Endodermal cell (in vitro differentiated cells): Measurements from ENCODE around the gene PGBD5. TPM values are rescaled to one million over a fixed set of nuclear protein-coding genes. Genes with fewer than 3 reads are reported as not detected.

Source experiments
- DNase-seq: peaks from one replicate; pipeline ENCODE4 v3.0.0-alpha.2; 2017
- H3K27ac ChIP-seq: 2 replicates; pipeline ENCODE4 v1.5.1; 2013; ENCODE audit warnings: mild to moderate bottlenecking, low read depth, low read length, moderate library complexity
- H3K27me3 ChIP-seq: 2 replicates; pipeline ENCODE4 v1.6.1; 2013; ENCODE audit warnings: mild to moderate bottlenecking, low read length, moderate library complexity; ENCODE audit not compliant: insufficient read depth, control insufficient read depth, poor library complexity, severe bottlenecking
- H3K36me3 ChIP-seq: 2 replicates; pipeline ENCODE4 v1.7.0; 2013; ENCODE audit warnings: mild to moderate bottlenecking, low read length, moderate library complexity; ENCODE audit not compliant: control insufficient read depth, insufficient read depth
- H3K4me1 ChIP-seq: one replicate; pipeline ENCODE4 v1.7.0; 2013; ENCODE audit warnings: low read length; ENCODE audit not compliant: control insufficient read depth, insufficient read depth
- H3K4me3 ChIP-seq: 2 replicates; pipeline ENCODE4 v1.5.1; 2013; ENCODE audit warnings: mild to moderate bottlenecking, low read length, moderate library complexity
- H3K9ac ChIP-seq: 2 replicates; pipeline ENCODE4 v1.6.1; 2013; ENCODE audit warnings: mild to moderate bottlenecking, low read length, moderate library complexity; ENCODE audit not compliant: poor library complexity, severe bottlenecking; ENCODE audit errors: extremely low read depth
- H3K9me3 ChIP-seq: 2 replicates; pipeline ENCODE4 v1.6.1; 2013; ENCODE audit warnings: mild to moderate bottlenecking, low read length, moderate library complexity; ENCODE audit not compliant: control insufficient read depth
- H3K27ac Mint-ChIP-seq: 2 replicates; pipeline ENCODE4 v1.8.0; 2020; ENCODE audit warnings: mixed read lengths
- H3K27me3 Mint-ChIP-seq: 2 replicates; pipeline ENCODE4 v1.8.0; 2021; ENCODE audit warnings: mild to moderate bottlenecking, mixed read lengths; ENCODE audit not compliant: insufficient read depth
- H3K36me3 Mint-ChIP-seq: 2 replicates; pipeline ENCODE4 v1.8.0; 2020; ENCODE audit warnings: low read depth, mixed read lengths
- H3K4me1 Mint-ChIP-seq: 2 replicates; pipeline ENCODE4 v1.8.0; 2020; ENCODE audit warnings: mixed read lengths
- H3K4me3 Mint-ChIP-seq: 2 replicates; pipeline ENCODE4 v1.8.0; 2020; ENCODE audit warnings: mild to moderate bottlenecking, moderate library complexity, mixed read lengths
- H3K9me3 Mint-ChIP-seq: 2 replicates; pipeline ENCODE4 v1.8.0; 2020; ENCODE audit warnings: mild to moderate bottlenecking, mixed read lengths
- WGBS, 2 experiments: methylation state at CpG; one replicate each; pipeline versions ENCODE4 v1.1.5 to v1.1.7; 2013; ENCODE audit warnings: missing lambda C conversion rate in 2 of 2, mixed read lengths in 1 of 2; ENCODE audit not compliant: insufficient coverage in 1 of 2, insufficient read length in 1 of 2; 5-methylcytosine and 5-hydroxymethylcytosine counted together
- total RNA-seq, 2 donors: library from RNA; stranded (reverse); fragmentation: NEBNext Ultra II Directional in 1 of 2; extraction: Animal tissue kit (Norgen Biotek cat#: 25700) in 1 of 2; gene quantifications; 2 replicates in 1 of 2; 3 replicates in 1 of 2; pipeline ENCODE4 v1.2.1, GENCODE V29; 2021
- TF ChIP-seq, protein P1 (sequence below): fragments of 200-600 bp; sonication (generic); conservative IDR thresholded peaks from 2 replicates; pipeline ENCODE4 v1.5.0; 2021; ENCODE audit warnings: antibody characterized with exemption, mild to moderate bottlenecking

PGBD5 gene
- total RNA-seq, 2 donors from 2014 or later, result 1.3 to 4.6 TPM

DNA sequence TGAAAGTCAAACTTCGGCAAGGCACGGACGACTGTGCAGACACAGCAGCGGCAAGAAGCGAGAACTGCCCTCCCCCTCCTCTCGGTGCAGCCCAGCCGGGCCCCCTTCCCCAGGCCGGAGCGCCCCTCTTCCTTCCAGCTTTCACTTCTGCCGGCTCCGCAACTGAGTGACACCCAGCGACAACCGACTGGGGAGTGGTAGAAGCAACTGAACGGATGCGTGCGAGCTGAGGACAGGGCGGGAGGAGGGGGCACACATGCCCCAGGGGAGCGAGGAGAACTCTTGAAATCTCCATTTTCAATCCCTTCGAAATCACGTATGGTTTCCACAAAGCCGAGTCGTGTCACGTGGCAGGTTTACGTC is 146.6 kb downstream of the PGBD5 start:
- Mint-ChIP-seq H3K9me3 (no peaks in the 10 kb centered on the region), H3K27ac (no peak overlapping the region), H3K27me3 (no peaks in the 10 kb centered on the region), H3K36me3 (peaks cover 23% of the 10 kb centered on the region), H3K4me3 (no peak overlapping the region), H3K4me1 (peaks cover 8% of the 10 kb centered on the region)
- 95 to 98% methylated on average over 15 to 24 of the region's 24 CpGs for WGBS, 2 experiments
- TF ChIP-seq, protein P1, sequence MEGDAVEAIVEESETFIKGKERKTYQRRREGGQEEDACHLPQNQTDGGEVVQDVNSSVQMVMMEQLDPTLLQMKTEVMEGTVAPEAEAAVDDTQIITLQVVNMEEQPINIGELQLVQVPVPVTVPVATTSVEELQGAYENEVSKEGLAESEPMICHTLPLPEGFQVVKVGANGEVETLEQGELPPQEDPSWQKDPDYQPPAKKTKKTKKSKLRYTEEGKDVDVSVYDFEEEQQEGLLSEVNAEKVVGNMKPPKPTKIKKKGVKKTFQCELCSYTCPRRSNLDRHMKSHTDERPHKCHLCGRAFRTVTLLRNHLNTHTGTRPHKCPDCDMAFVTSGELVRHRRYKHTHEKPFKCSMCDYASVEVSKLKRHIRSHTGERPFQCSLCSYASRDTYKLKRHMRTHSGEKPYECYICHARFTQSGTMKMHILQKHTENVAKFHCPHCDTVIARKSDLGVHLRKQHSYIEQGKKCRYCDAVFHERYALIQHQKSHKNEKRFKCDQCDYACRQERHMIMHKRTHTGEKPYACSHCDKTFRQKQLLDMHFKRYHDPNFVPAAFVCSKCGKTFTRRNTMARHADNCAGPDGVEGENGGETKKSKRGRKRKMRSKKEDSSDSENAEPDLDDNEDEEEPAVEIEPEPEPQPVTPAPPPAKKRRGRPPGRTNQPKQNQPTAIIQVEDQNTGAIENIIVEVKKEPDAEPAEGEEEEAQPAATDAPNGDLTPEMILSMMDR, result no peak
- no peak for DNase-seq
- H3K36me3 ChIP-seq, result peaks cover 20% of the 10 kb centered on the region
- no peaks in the 10 kb centered on the region for H3K9me3 ChIP-seq
- H3K4me1 ChIP-seq, result peaks cover 8% of the 10 kb centered on the region
- H3K27ac ChIP-seq, result no peak overlapping the region
- H3K27me3 ChIP-seq, result no peaks in the 10 kb centered on the region
- no peak overlapping the region for H3K9ac ChIP-seq
- H3K4me3 ChIP-seq, result no peak overlapping the region

DNA sequence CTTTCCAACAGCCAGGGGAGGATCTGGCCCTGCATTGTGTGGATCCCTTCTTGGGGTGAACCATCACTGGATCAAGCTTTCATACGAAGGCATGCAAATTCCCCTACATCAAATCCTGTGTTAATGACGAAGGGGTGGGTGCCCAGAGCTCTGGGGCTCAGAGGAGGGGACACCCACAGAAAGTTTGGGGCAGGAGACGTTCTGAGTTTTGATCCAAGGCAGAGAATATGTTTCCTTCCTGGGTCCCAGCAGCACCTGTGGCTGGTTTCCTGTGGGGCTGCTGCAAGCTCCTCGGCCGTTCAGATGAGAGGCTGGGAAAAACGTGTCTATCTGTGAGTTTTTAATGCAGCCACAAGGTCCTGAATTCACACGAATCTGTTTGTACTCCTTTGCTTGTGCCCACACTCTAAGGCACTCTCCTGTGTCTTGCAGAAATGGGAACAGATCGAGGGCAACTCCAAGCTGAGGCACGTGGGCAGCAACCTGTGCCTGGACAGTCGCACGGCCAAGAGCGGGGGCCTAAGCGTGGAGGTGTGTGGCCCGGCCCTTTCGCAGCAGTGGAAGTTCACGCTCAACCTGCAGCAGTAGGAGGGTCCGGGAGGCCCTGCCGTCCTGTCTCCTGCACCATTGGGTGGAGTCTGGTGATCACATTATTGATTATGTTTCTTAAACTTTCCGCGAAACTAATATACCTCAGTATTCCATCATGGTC is 147.1 kb downstream of the PGBD5 start:
- Mint-ChIP-seq H3K9me3 (no peaks in the 10 kb centered on the region), H3K4me1 (peaks cover 8% of the 10 kb centered on the region), H3K27ac (peak overlapping the region; percentile 64), H3K4me3 (no peak overlapping the region), H3K27me3 (no peaks in the 10 kb centered on the region), H3K36me3 (peaks cover 24% of the 10 kb centered on the region)
- no peak overlapping the region for H3K9ac ChIP-seq
- TF ChIP-seq, protein P1, result no peak
- H3K27me3 ChIP-seq, result no peaks in the 10 kb centered on the region
- no peak for DNase-seq
- 92 to 97% methylated on average over 16 to 20 of the region's 20 CpGs for WGBS, 2 experiments
- peaks cover 8% of the 10 kb centered on the region for H3K4me1 ChIP-seq
- H3K36me3 ChIP-seq, result peaks cover 20% of the 10 kb centered on the region
- H3K9me3 ChIP-seq, result no peaks in the 10 kb centered on the region
- no peak overlapping the region for H3K4me3 ChIP-seq
- H3K27ac ChIP-seq, result peak overlapping the region; percentile 32

DNA sequence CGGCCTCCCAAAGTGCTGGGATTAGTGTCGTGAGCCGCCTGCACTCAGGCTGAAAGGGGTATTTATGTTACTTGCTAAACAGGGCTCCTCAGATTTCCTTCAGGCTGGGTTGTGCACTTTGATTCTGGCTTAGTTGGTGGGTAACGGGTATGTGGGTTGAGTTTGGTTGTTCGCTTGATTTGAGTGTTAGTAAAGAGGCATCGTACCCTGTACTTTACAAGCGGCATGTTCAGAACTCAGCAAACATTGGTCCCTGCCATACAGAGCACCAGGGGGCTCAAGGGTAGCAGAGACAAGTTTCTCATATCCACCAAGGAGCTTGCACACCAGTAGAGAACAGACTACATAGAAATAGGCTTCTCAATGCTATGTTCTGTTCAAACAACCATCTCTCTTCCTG is 147.8 kb downstream of the PGBD5 start:
- Histone ChIP-seq H3K4me3 (no peak overlapping the region), H3K4me1 (peaks cover 8% of the 10 kb centered on the region), H3K36me3 (peaks cover 20% of the 10 kb centered on the region), H3K9ac (no peak overlapping the region), H3K27ac (no peak overlapping the region), H3K27me3 (no peaks in the 10 kb centered on the region), H3K9me3 (no peaks in the 10 kb centered on the region)
- TF ChIP-seq, protein P1, result no peak
- Mint-ChIP-seq H3K9me3 (no peaks in the 10 kb centered on the region), H3K36me3 (peaks cover 17% of the 10 kb centered on the region), H3K4me3 (no peak overlapping the region), H3K4me1 (peaks cover 8% of the 10 kb centered on the region), H3K27ac (no peak overlapping the region), H3K27me3 (no peaks in the 10 kb centered on the region)
- WGBS, 2 experiments, result 93 to 96% methylated on average over 5 to 7 of the region's 7 CpGs
- DNase-seq, result no peak
